Stimulated activated CD4-positive, alpha-beta T cell treated with anti-CD3 and anti-CD28 coated beads, Interleukin-4, amount 100 ng/mL, for 4 hours (primary cell): Measurements from ENCODE around the gene TMEM38B.

Source experiments
- DNase-seq, 2 experiments: peaks; one replicate each; pipeline ENCODE4 v3.0.0-alpha.2; 2020

The TMEM38B gene

GRCh38 chr9:105694190-105694847, at the start of gene TMEM38B:
Gene TMEM38B (plus strand): TSS chr9:105694541. CDS start chr9:105694661, 120 bp downstream.
- DNase-seq: peak; percentile 74 to 83

GRCh38 chr9:105646879-105647594, 47.3 kb upstream of the TMEM38B start:
- no peak for DNase-seq

GRCh38 chr9:105647595-105648349, 46.6 kb upstream of the TMEM38B start:
- no peak for DNase-seq

- DNase-seq: no peak
Observed at GRCh38 chr9:105651806-105652205, 42.5 kb upstream of the TMEM38B start.

- DNase-seq: peak in 1 of 2 experiments; percentile 10
Observed at GRCh38 chr9:105656131-105656921, 38.0 kb upstream of the TMEM38B start.

- DNase-seq: no peak
Observed at GRCh38 chr9:105658351-105658750, 36.0 kb upstream of the TMEM38B start.

GRCh38 chr9:105661011-105661410, 33.3 kb upstream of the TMEM38B start:
- DNase-seq: no peak

- no peak for DNase-seq
Observed at GRCh38 chr9:105662184-105663104, 31.9 kb upstream of the TMEM38B start, which contains the start of gene TAL2. Gene TAL2 (plus strand): TSS chr9:105662457. CDS start chr9:105662497, 40 bp downstream.

- DNase-seq: no peak
Observed at GRCh38 chr9:105663914-105664313, 30.4 kb upstream of the TMEM38B start.

- no peak for DNase-seq
Observed at GRCh38 chr9:105667867-105668266, 26.5 kb upstream of the TMEM38B start.

GRCh38 chr9:105670315-105670714, 24.0 kb upstream of the TMEM38B start:
- no peak for DNase-seq

- no peak for DNase-seq
Observed at GRCh38 chr9:105670775-105671174, 23.6 kb upstream of the TMEM38B start.

GRCh38 chr9:105672711-105673234, 21.6 kb upstream of the TMEM38B start:
- DNase-seq: no peak

- DNase-seq: no peak
Observed at GRCh38 chr9:105673850-105674387, 20.4 kb upstream of the TMEM38B start.

- no peak for DNase-seq
Observed at GRCh38 chr9:105676351-105676923, 17.9 kb upstream of the TMEM38B start.

GRCh38 chr9:105678163-105678562, 16.2 kb upstream of the TMEM38B start:
- DNase-seq: no peak

- DNase-seq: no peak
Observed at GRCh38 chr9:105678781-105679180, 15.6 kb upstream of the TMEM38B start.

GRCh38 chr9:105679257-105680022, 14.9 kb upstream of the TMEM38B start:
- DNase-seq: no peak

- no peak for DNase-seq
Observed at GRCh38 chr9:105681313-105681712, 13.0 kb upstream of the TMEM38B start.

- no peak for DNase-seq
Observed at GRCh38 chr9:105681724-105682123, 12.6 kb upstream of the TMEM38B start.
